Small intestine (tissue), 7 donors: ENCODE measurements around the gene PTPRR. TPM values are rescaled to one million over a fixed set of nuclear protein-coding genes. Genes with fewer than 3 reads are reported as not detected.

ENCODE experiments used
- DNase-seq, 2 donors: peaks; one replicate each; pipeline versions ENCODE4 v3.0.0 to v3.0.0-alpha.2; 2013
- FAIRE-seq: peaks from 2 replicates; lab custom pipeline; 2012; peaks lifted over from hg19 to GRCh38; lab: Jason Lieb, UNC
- H3K27ac ChIP-seq, 3 donors: one replicate each; pipeline ENCODE4 v1.5.1; 2013; ENCODE audit warnings: low read length in 2 of 3, mild to moderate bottlenecking in 2 of 3, control low read depth in 1 of 3, inconsistent platforms in 1 of 3, low read depth in 1 of 3, moderate library complexity in 1 of 3
- H3K27me3 ChIP-seq, 3 donors: one replicate each; pipeline ENCODE4 v1.6.1; 2013; ENCODE audit warnings: low read length in 3 of 3, inconsistent platforms in 1 of 3; ENCODE audit not compliant: control insufficient read depth in 3 of 3, insufficient read depth in 3 of 3
- H3K36me3 ChIP-seq, 3 donors: one replicate each; pipeline ENCODE4 v1.6.1; 2013; ENCODE audit warnings: low read length in 3 of 3, inconsistent platforms in 1 of 3, low read depth in 1 of 3, mild to moderate bottlenecking in 1 of 3, moderate library complexity in 1 of 3; ENCODE audit not compliant: control insufficient read depth in 3 of 3, insufficient read depth in 2 of 3
- H3K4me1 ChIP-seq, 3 donors: one replicate each; pipeline ENCODE4 v1.6.1; 2013; ENCODE audit warnings: low read length in 2 of 3, inconsistent platforms in 1 of 3, low read depth in 1 of 3, mild to moderate bottlenecking in 1 of 3, moderate library complexity in 1 of 3; ENCODE audit not compliant: control insufficient read depth in 3 of 3, insufficient read depth in 2 of 3
- H3K4me3 ChIP-seq, 3 donors: one replicate each; pipeline ENCODE4 v1.5.1; 2013; ENCODE audit warnings: low read length in 3 of 3, control low read depth in 1 of 3, inconsistent platforms in 1 of 3, low read depth in 1 of 3, mild to moderate bottlenecking in 1 of 3, moderate library complexity in 1 of 3
- H3K9me3 ChIP-seq, 2 donors: one replicate each; pipeline ENCODE4 v1.6.1; 2013; ENCODE audit warnings: low read depth in 1 of 2, low read length in 1 of 2; ENCODE audit not compliant: control insufficient read depth in 2 of 2, insufficient read depth in 1 of 2
- WGBS, 3 donors: extraction: QIAGEN DNeasy Blood & Tissue Kit; methylation state at CpG; one replicate each; pipeline ENCODE4 v1.1.7; 2013; 5-methylcytosine and 5-hydroxymethylcytosine counted together
- polyA plus RNA-seq, 4 donors: library from polyadenylated mRNA; stranded (reverse) in 3 of 4; unstranded in 1 of 4; fragments of 200-250 nt in 3 of 4; fragments of 120-200 nt in 1 of 4; gene quantifications; one replicate each; pipeline versions ENCODE4 v1.2.1 to v1.2.3, GENCODE V29; 2013
- donor health status: healthy with polysubstance abuse.
- donor health status: control.
- donor health status: control.
- donor health status: Bipolar disorder and iron deficiency.
- donor health status: healthy.

The PTPRR gene
- polyA plus RNA-seq, 4 donors, result 0.84 to 18.9 (median 5.4) TPM

- DNase-seq (peak; percentile 69 to 76), FAIRE-seq (no peak)
- Histone ChIP-seq H3K36me3 (no peaks in the 10 kb centered on the region), H3K9me3 (no peaks in the 10 kb centered on the region), H3K4me1 (peaks cover 0 to 10% (median 0%) of the 10 kb centered on the region in 3 donors), H3K4me3 (no peak overlapping the region), H3K27me3 (no peaks in the 10 kb centered on the region), H3K27ac (peak overlapping the region in 2 of 3 donors; percentile 9 to 11)
- 7 to 33% (median 22%) methylated on average over 2 of the region's 2 CpGs for WGBS, 3 donors
Measured at GRCh38 chr12:70756118-70756517, 164.4 kb downstream of the PTPRR start.

GRCh38 chr12:70754330-70754741 lies 166.2 kb downstream of the PTPRR start:
- H3K27me3 ChIP-seq, result no peaks in the 10 kb centered on the region
- DNase-seq (peak; percentile 40 to 44), FAIRE-seq (no peak)
- H3K4me3 ChIP-seq, result peak overlapping the region in 2 of 3 donors; percentile 41 to 51
- H3K4me1 ChIP-seq, result peaks cover 0 to 10% (median 0%) of the 10 kb centered on the region in 3 donors
- H3K27ac ChIP-seq, result peak overlapping the region; percentile 59 to 76 (median 64)
- 17 to 51% (median 22%) methylated on average over 6 of the region's 6 CpGs for WGBS, 3 donors
- no peaks in the 10 kb centered on the region for H3K9me3 ChIP-seq
- H3K36me3 ChIP-seq, result no peaks in the 10 kb centered on the region

- WGBS, 3 donors, result 70 to 88% (median 83%) methylated on average over 3 of the region's 3 CpGs
- FAIRE-seq (no peak), DNase-seq (no peak)
- peak overlapping the region in 1 of 3 donors; percentile 26 for H3K4me3 ChIP-seq
- peaks cover 0 to 15% (median 0%) of the 10 kb centered on the region in 3 donors for H3K4me1 ChIP-seq
- no peaks in the 10 kb centered on the region for H3K36me3 ChIP-seq
- no peaks in the 10 kb centered on the region for H3K9me3 ChIP-seq
- no peaks in the 10 kb centered on the region for H3K27me3 ChIP-seq
- H3K27ac ChIP-seq, result no peak overlapping the region
Measured at GRCh38 chr12:70752327-70752726, 168.2 kb downstream of the PTPRR start.

GRCh38 chr12:70749931-70750330 lies 170.6 kb downstream of the PTPRR start:
- WGBS, 3 donors, result 93 to 97% (median 95%) methylated on average over 2 of the region's 2 CpGs
- no peak for FAIRE-seq
- Histone ChIP-seq H3K9me3 (no peaks in the 10 kb centered on the region), H3K36me3 (no peaks in the 10 kb centered on the region), H3K27ac (no peak overlapping the region), H3K4me1 (peaks cover 0 to 6% (median 0%) of the 10 kb centered on the region in 3 donors), H3K4me3 (no peak overlapping the region), H3K27me3 (no peaks in the 10 kb centered on the region)
- DNase-seq, result no peak

- Histone ChIP-seq H3K36me3 (no peaks in the 10 kb centered on the region), H3K9me3 (no peaks in the 10 kb centered on the region), H3K4me3 (no peak overlapping the region), H3K4me1 (peaks cover 0 to 6% (median 0%) of the 10 kb centered on the region in 3 donors), H3K27me3 (no peaks in the 10 kb centered on the region), H3K27ac (peak overlapping the region in 1 of 3 donors; percentile 32)
- WGBS, 3 donors, result 34 to 67% (median 48%) methylated on average over 1 of the region's 1 CpG
- FAIRE-seq (peak; percentile 15), DNase-seq (peak; percentile 35 to 59)
Measured at GRCh38 chr12:70748809-70749208, 171.7 kb downstream of the PTPRR start.

DNA sequence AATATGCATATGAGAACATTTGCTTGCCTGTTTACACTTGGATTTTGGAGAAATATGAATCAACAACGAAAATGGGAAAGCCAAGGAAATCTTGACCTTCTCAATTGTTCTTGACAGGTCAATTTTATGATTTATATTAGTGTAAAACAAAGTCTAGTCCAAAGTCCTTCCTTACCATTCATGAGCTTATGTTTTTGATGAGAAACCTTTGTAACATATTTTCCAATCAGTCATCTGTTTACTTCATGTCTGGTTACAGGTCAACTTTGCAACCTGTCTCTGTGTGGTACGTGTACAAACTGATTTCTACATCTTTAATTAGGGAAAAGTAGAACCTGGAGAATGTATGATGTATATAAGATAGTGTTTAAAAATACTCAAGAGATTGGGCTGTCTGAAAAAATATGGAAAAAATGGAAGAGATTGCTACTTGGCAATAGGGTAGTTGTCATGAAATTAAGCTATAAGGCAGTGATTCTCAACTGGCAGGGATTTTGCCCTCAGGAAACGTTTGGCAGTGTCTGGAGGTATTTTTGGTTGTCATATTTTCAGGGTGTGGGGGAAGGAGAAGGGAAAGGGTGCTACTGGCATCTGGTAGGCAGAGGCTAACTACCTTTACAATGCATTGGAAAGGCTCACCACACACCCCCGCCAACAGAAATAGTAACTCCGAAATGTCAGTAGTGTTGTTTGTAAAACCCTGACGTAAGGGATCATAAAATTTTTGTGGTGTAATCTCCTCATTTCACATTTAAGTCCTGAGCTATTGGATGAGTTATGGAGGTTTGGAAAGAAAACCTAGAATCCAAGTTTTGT lies 172.9 kb downstream of the PTPRR start:
- Histone ChIP-seq H3K4me3 (no peak overlapping the region), H3K4me1 (peaks cover 0 to 6% (median 0%) of the 10 kb centered on the region in 3 donors), H3K27me3 (no peaks in the 10 kb centered on the region), H3K9me3 (no peaks in the 10 kb centered on the region), H3K27ac (peak overlapping the region in 1 of 3 donors; percentile 79), H3K36me3 (no peaks in the 10 kb centered on the region)
- FAIRE-seq, result peak; percentile 72
- DNase-seq, result peak; percentile 26 to 76
- 59 to 73% (median 65%) methylated on average over 6 of the region's 6 CpGs for WGBS, 3 donors

GRCh38 chr12:70745048-70745447 lies 175.5 kb downstream of the PTPRR start:
- no peaks in the 10 kb centered on the region for H3K9me3 ChIP-seq
- DNase-seq, result no peak
- H3K27me3 ChIP-seq, result no peaks in the 10 kb centered on the region
- peaks cover 0 to 10% (median 0%) of the 10 kb centered on the region in 3 donors for H3K4me1 ChIP-seq
- FAIRE-seq, result no peak
- H3K36me3 ChIP-seq, result no peaks in the 10 kb centered on the region
- no peak overlapping the region for H3K27ac ChIP-seq
- 84 to 87% (median 87%) methylated on average over 7 of the region's 7 CpGs for WGBS, 3 donors
- H3K4me3 ChIP-seq, result no peak overlapping the region

GRCh38 chr12:70744178-70744577 lies 176.4 kb downstream of the PTPRR start:
- DNase-seq (no peak), FAIRE-seq (no peak)
- Histone ChIP-seq H3K27me3 (no peaks in the 10 kb centered on the region), H3K36me3 (no peaks in the 10 kb centered on the region), H3K9me3 (no peaks in the 10 kb centered on the region), H3K27ac (no peak overlapping the region), H3K4me3 (no peak overlapping the region), H3K4me1 (peaks cover 0 to 10% (median 0%) of the 10 kb centered on the region in 3 donors)
- 67 to 82% (median 76%) methylated on average over 2 of the region's 2 CpGs for WGBS, 3 donors
